GM12865 (cell line): ENCODE results near the gene LYRM4.
A peak's percentile ranks its signal among the peaks of the same experiment; 100 is the strongest.

Experiments used
- DNase-seq: peaks from one replicate; pipeline ENCODE4 v3.0.0; 2010; ENCODE audit warnings: low read depth
- H3K4me3 ChIP-seq: 2 replicates; pipeline ENCODE4 v1.5.1; 2011; ENCODE audit warnings: mild to moderate bottlenecking, low read depth, low read length, control low read depth
- CTCF ChIP-seq: IDR thresholded peaks from 2 replicates; pipeline ENCODE4 v1.5.1; 2011; ENCODE audit warnings: low read length, control low read depth, low read depth, inconsistent platforms; ENCODE audit not compliant: insufficient read depth; ENCODE audit errors: missing control alignments

Gene LYRM4

GRCh38 chr6:5142131-5142530, 118.6 kb downstream of the LYRM4 start:
- no peak for DNase-seq
- no peak for TF ChIP-seq CTCF

GRCh38 chr6:5141046-5141445, 119.7 kb downstream of the LYRM4 start:
- no peak for TF ChIP-seq CTCF
- no peak overlapping the region for H3K4me3 ChIP-seq
- no peak for DNase-seq

More at GRCh38 chr6:5142131-5142530, 118.6 kb downstream of the LYRM4 start:
- no peak overlapping the region for H3K4me3 ChIP-seq

GRCh38 chr6:5139828-5140771, 120.7 kb downstream of the LYRM4 start:
- peak overlapping the region; percentile 37 for H3K4me3 ChIP-seq
- TF ChIP-seq CTCF = no peak
- peak; percentile 64 for DNase-seq

GRCh38 chr6:5138995-5139827, 121.5 kb downstream of the LYRM4 start:
- no peak overlapping the region for H3K4me3 ChIP-seq
- DNase-seq = no peak
- no peak for TF ChIP-seq CTCF

GRCh38 chr6:5136851-5137250, 123.9 kb downstream of the LYRM4 start:
- peak; percentile 90 for DNase-seq
- peak overlapping the region; percentile 4 for H3K4me3 ChIP-seq
- TF ChIP-seq CTCF = no peak

- peak overlapping the region; percentile 4 for H3K4me3 ChIP-seq
- peak; percentile 65 for TF ChIP-seq CTCF
- DNase-seq = peak; percentile 83
Measured at GRCh38 chr6:5135788-5136376, 124.9 kb downstream of the LYRM4 start.
